Glutamatergic neuron (in vitro differentiated cells): ENCODE measurements around the gene TTC39A. TPM values are rescaled to one million over a fixed set of nuclear protein-coding genes. Genes with fewer than 3 reads are reported as not detected.

Source experiments
- DNase-seq: peaks from one replicate; pipeline ENCODE4 v3.0.0; 2022
- H3K27ac Mint-ChIP-seq: one replicate; pipeline ENCODE4 v1.8.0; 2020; ENCODE audit warnings: mild to moderate bottlenecking, mixed read lengths, inconsistent platforms; ENCODE audit not compliant: unreplicated experiment
- H3K27me3 Mint-ChIP-seq: one replicate; pipeline ENCODE4 v1.8.0; 2020; ENCODE audit warnings: mild to moderate bottlenecking, moderate library complexity, mixed read lengths, inconsistent platforms; ENCODE audit not compliant: unreplicated experiment
- H3K36me3 Mint-ChIP-seq: one replicate; pipeline ENCODE4 v1.8.0; 2020; ENCODE audit warnings: mild to moderate bottlenecking, mixed read lengths, inconsistent platforms; ENCODE audit not compliant: unreplicated experiment
- H3K4me1 Mint-ChIP-seq: one replicate; pipeline ENCODE4 v1.8.0; 2020; ENCODE audit warnings: mild to moderate bottlenecking, low read depth, mixed read lengths, inconsistent platforms; ENCODE audit not compliant: unreplicated experiment
- H3K4me3 Mint-ChIP-seq: one replicate; pipeline ENCODE4 v1.8.0; 2020; ENCODE audit warnings: mild to moderate bottlenecking, mixed read lengths, inconsistent platforms; ENCODE audit not compliant: unreplicated experiment
- H3K9me3 Mint-ChIP-seq: one replicate; pipeline ENCODE4 v1.8.0; 2020; ENCODE audit warnings: mild to moderate bottlenecking, moderate library complexity, mixed read lengths, inconsistent platforms; ENCODE audit not compliant: unreplicated experiment
- CTCF ChIP-seq: fragments of 200-600 bp; sonication (generic); IDR thresholded peaks from one replicate; pipeline ENCODE4 v1.5.0; 2021; ENCODE audit not compliant: partially characterized antibody, unreplicated experiment
- total RNA-seq: library from RNA; stranded (reverse); fragmentation: NEBNext Ultra II Directional; extraction: Animal tissue kit (Norgen Biotek cat#: 25700); gene quantifications from one replicate; pipeline ENCODE4 v1.2.1, GENCODE V29; 2021; ENCODE audit not compliant: unreplicated experiment

The TTC39A gene
- total RNA-seq, 1 donor from 2014 or later = 28.0 TPM

DNA sequence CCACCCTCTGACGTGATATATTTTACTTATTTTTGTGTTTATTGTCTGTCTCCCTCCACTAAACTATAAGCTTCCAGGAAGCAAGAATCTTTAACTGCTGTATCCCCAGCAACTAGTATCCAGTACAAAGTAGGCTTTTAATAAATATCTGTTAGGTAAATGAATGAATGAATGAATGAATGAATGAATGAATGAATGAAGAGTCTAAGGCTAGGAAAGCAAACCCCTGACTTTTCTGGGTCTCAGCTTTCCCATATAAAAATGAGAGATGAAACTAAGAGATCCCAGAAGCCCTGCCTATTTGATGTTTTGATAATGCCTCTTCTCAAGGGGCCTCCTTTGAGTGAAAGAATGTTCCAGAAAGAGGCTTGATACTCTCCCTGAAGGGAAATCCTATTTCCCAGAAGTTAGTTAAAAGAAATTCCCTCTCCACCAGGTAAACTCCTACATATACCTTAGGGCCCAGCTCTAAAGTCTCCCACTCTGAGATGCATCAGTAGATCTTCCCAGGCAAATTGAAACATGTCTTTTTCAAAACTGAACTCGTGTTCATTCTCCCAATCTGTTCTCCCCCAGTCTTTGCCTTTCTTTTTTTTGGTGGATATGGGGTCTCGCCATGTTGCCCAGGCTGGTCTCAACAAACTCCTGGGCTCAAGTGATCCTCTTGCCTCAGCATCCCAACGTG lies 7.8 kb downstream of the TTC39A start:
- no peak overlapping the region for H3K4me3 Mint-ChIP-seq
- peaks cover 3% of the 10 kb centered on the region for H3K4me1 Mint-ChIP-seq
- H3K27ac Mint-ChIP-seq = no peak overlapping the region
- peaks cover 3% of the 10 kb centered on the region for H3K9me3 Mint-ChIP-seq
- no peaks in the 10 kb centered on the region for H3K36me3 Mint-ChIP-seq
- peaks cover 1% of the 10 kb centered on the region for H3K27me3 Mint-ChIP-seq
- TF ChIP-seq CTCF = no peak
- DNase-seq = no peak

DNA sequence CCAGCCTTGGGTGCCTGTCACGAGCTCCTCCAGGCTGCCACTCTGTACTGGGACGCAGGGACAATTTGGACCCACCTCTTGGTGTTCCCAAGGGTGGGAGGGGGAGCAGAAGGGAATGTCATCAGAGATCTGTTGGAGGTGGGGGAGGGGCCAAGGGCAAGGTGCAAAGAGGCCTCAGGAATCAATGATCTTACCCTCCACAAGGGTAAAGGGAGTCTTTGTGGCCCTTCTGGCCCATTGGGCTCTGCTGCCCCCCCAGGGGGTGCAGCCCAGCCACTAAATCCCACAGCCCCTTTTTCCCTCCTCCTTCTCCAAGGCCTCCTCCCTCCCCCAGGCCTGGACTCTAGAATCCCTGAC lies 8.5 kb downstream of the TTC39A start:
- peaks cover 3% of the 10 kb centered on the region for H3K27me3 Mint-ChIP-seq
- DNase-seq = no peak
- peaks cover 2% of the 10 kb centered on the region for H3K36me3 Mint-ChIP-seq
- no peak overlapping the region for H3K27ac Mint-ChIP-seq
- H3K9me3 Mint-ChIP-seq = peaks cover 3% of the 10 kb centered on the region
- no peak for TF ChIP-seq CTCF
- no peaks in the 10 kb centered on the region for H3K4me1 Mint-ChIP-seq
- no peak overlapping the region for H3K4me3 Mint-ChIP-seq

GRCh38 chr1:51320967-51321923 lies 9.1 kb downstream of the TTC39A start:
- Mint-ChIP-seq H3K27ac (no peak overlapping the region), H3K27me3 (peaks cover 6% of the 10 kb centered on the region), H3K9me3 (peaks cover 3% of the 10 kb centered on the region), H3K4me3 (no peak overlapping the region), H3K4me1 (no peaks in the 10 kb centered on the region), H3K36me3 (peaks cover 5% of the 10 kb centered on the region)
- DNase-seq = no peak
- TF ChIP-seq CTCF = no peak

- peaks cover 10% of the 10 kb centered on the region for H3K4me1 Mint-ChIP-seq
- H3K36me3 Mint-ChIP-seq = peaks cover 5% of the 10 kb centered on the region
- H3K27ac Mint-ChIP-seq = no peak overlapping the region
- peaks cover 9% of the 10 kb centered on the region for H3K27me3 Mint-ChIP-seq
- no peak for TF ChIP-seq CTCF
- H3K4me3 Mint-ChIP-seq = no peak overlapping the region
- peaks cover 3% of the 10 kb centered on the region for H3K9me3 Mint-ChIP-seq
- no peak for DNase-seq
These were observed 12.6 kb downstream of the TTC39A start for GRCh38 chr1:51317798-51318197.

DNA sequence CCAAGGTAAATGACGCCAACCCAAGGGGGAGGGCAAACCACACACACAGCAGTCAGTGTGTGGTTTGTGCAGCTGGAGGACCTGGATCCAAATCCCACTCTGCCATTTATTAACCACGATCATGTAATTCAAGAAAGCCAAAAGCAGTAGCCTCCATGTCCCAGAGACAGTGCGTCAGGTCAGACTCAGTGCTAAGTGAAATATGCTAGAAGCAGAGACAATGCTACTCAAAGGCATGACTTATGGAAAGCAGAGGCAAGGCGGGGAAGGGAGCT lies 13.6 kb downstream of the TTC39A start:
- Mint-ChIP-seq H3K36me3 (peaks cover 5% of the 10 kb centered on the region), H3K27ac (no peak overlapping the region), H3K4me1 (peaks cover 16% of the 10 kb centered on the region), H3K9me3 (peaks cover 3% of the 10 kb centered on the region), H3K4me3 (no peak overlapping the region), H3K27me3 (peaks cover 11% of the 10 kb centered on the region)
- TF ChIP-seq CTCF = no peak
- no peak for DNase-seq
